K562 (cell line): ENCODE measurements around the gene TMED8. TPM values are rescaled to one million over a fixed set of nuclear protein-coding genes. Genes with fewer than 3 reads are reported as not detected.

Source experiments
- ADNP ChIP-seq: fragments of 200-800 bp; sonication (Bioruptor generic); IDR thresholded peaks from 2 replicates; pipeline ENCODE4 v1.6.1; 2016; ENCODE audit warnings: missing genetic modification characterization, missing compliant biosample characterization
- ARID1B ChIP-seq: fragments of 450-650 bp; IDR thresholded peaks from 2 replicates; pipeline ENCODE4 v1.6.1; 2016; ENCODE audit warnings: antibody characterized with exemption, mild to moderate bottlenecking, inconsistent platforms
- ATF1 ChIP-seq, 2 experiments: fragments of 450-650 bp in 1 of 2; IDR thresholded peaks; 2 replicates each; pipeline ENCODE4 v1.6.1; 2016; ENCODE audit warnings: missing compliant biosample characterization in 1 of 2, missing genetic modification characterization in 1 of 2
- CBFA2T3 ChIP-seq: fragments of 450-650 bp; IDR thresholded peaks from 2 replicates; pipeline ENCODE4 v1.6.1; 2017
- CTBP1 ChIP-seq: fragments of 450-650 bp; IDR thresholded peaks from 2 replicates; pipeline ENCODE4 v1.6.1; 2016; ENCODE audit warnings: borderline replicate concordance
- E2F6 ChIP-seq, 2 experiments: IDR thresholded peaks; 2 replicates each; pipeline ENCODE4 v1.6.1; 2011; ENCODE audit warnings: borderline replicate concordance in 1 of 2, control low read depth in 1 of 2, low read depth in 1 of 2, low read length in 1 of 2, mild to moderate bottlenecking in 1 of 2, mixed read lengths in 1 of 2, moderate library complexity in 1 of 2; ENCODE audit not compliant: insufficient read depth in 1 of 2, insufficient read length in 1 of 2, poor library complexity in 1 of 2, severe bottlenecking in 1 of 2; ENCODE audit errors: extremely low read depth in 1 of 2
- EGR1 ChIP-seq: fragments of 450-650 bp; conservative IDR thresholded peaks from 2 replicates; pipeline ENCODE4 v1.6.1; 2017; ENCODE audit warnings: mild to moderate bottlenecking
- EP300 ChIP-seq: IDR thresholded peaks from 2 replicates; pipeline ENCODE4 v1.6.1; 2012; ENCODE audit warnings: low read length, improper control_type of control experiment
- FOXM1 ChIP-seq, 2 experiments: fragments of 450-650 bp in 1 of 2; sonication (generic) in 1 of 2; formaldehyde crosslinking in 1 of 2; IDR thresholded peaks; 2 replicates each; pipeline versions ENCODE4 v1.6.1 to v1.9.0; 2017 to 2022; ENCODE audit warnings: low read depth in 2 of 2, mild to moderate bottlenecking in 2 of 2, missing genetic modification reagents in 1 of 2, moderate library complexity in 1 of 2
- GABPB2 ChIP-seq: fragments of 250-450 bp; sonication (Bioruptor Pico); conservative IDR thresholded peaks from 2 replicates; pipeline ENCODE4 v1.5.1; 2021; ENCODE audit warnings: mild to moderate bottlenecking
- KLF16 ChIP-seq: IDR thresholded peaks from 2 replicates; pipeline ENCODE4 v1.6.1; 2016; ENCODE audit warnings: antibody characterized with exemption
- MAZ ChIP-seq, 2 experiments: fragments of 450-650 bp in 1 of 2; sonication (generic) in 1 of 2; formaldehyde crosslinking; IDR thresholded peaks in 1 of 2; conservative IDR thresholded peaks in 1 of 2; 2 replicates each; pipeline versions ENCODE4 v1.4.0 to v1.5.0; 2020; ENCODE audit warnings: mild to moderate bottlenecking in 1 of 2, missing genetic modification reagents in 1 of 2
- RBM17 ChIP-seq: fragments of 200-400 bp; formaldehyde crosslinking; IDR thresholded peaks from 2 replicates; pipeline ENCODE4 v1.6.1; 2017; ENCODE audit warnings: low read depth, mild to moderate bottlenecking, low read length, borderline replicate concordance
- SOX6 ChIP-seq: fragments of 450-650 bp; IDR thresholded peaks from 2 replicates; pipeline ENCODE4 v1.6.1; 2014; ENCODE audit warnings: mild to moderate bottlenecking
- ZBTB11 ChIP-seq, 3 experiments: fragments of 200-800 bp in 1 of 3; fragments of 250-450 bp in 1 of 3; fragments of 450-650 bp in 1 of 3; sonication (Bioruptor Pico) in 1 of 3; sonication (Bioruptor generic) in 1 of 3; formaldehyde crosslinking in 1 of 3; IDR thresholded peaks; 2 replicates each; pipeline versions ENCODE4 v1.6.1 to v1.8.0; 2016 to 2022; ENCODE audit warnings: mild to moderate bottlenecking in 2 of 3, missing genetic modification characterization in 2 of 3, missing compliant biosample characterization in 1 of 3, moderate library complexity in 1 of 3
- ZEB2 ChIP-seq: fragments of 450-650 bp; IDR thresholded peaks from 2 replicates; pipeline ENCODE4 v1.6.1; 2016
- polyA plus RNA-seq, 8 experiments: library from polyadenylated mRNA; depleted of rRNA in 4 of 8; stranded (reverse) in 5 of 8; unstranded in 3 of 8; fragments of >200 nt; fragmentation: Nextera tagmentation in 2 of 8; fragmentation: Illumina TruSeq in 1 of 8; extraction: Ambion mirVana in 2 of 8; extraction: Trizol in 1 of 8; gene quantifications; 2 replicates each; pipeline versions ENCODE4 v1.2.1 to v1.2.3, GENCODE V29; 2011 to 2014; ENCODE audit warnings: inconsistent platforms in 1 of 8, missing spikeins in 1 of 8
- total RNA-seq, 7 experiments: library from RNA; depleted of rRNA in 6 of 7; stranded (reverse); fragments of >200 nt in 6 of 7; fragmentation: Illumina TruSeq in 2 of 7; extraction: Trizol in 2 of 7; gene quantifications; 2 replicates each; pipeline versions ENCODE4 v1.2.1 to v1.2.3, GENCODE V29; 2011 to 2021; ENCODE audit warnings: low replicate concordance in 1 of 7
- TF ChIP-seq, protein P1 (sequence below): fragments of 450-650 bp; IDR thresholded peaks from 2 replicates; pipeline ENCODE4 v1.6.1; 2018; ENCODE audit not compliant: partially characterized antibody
- TF ChIP-seq, protein P2 (sequence below): fragments of 450-650 bp; IDR thresholded peaks from 2 replicates; pipeline ENCODE4 v1.6.1; 2017; ENCODE audit warnings: antibody characterized with exemption

The TMED8 gene
- total and polyA plus RNA-seq, 9 of the 15 experiments (the other 6 are each of a cell fraction or from before 2014, with no cell fraction given) = 3.3 to 17.4 (median 12.0) TPM

DNA sequence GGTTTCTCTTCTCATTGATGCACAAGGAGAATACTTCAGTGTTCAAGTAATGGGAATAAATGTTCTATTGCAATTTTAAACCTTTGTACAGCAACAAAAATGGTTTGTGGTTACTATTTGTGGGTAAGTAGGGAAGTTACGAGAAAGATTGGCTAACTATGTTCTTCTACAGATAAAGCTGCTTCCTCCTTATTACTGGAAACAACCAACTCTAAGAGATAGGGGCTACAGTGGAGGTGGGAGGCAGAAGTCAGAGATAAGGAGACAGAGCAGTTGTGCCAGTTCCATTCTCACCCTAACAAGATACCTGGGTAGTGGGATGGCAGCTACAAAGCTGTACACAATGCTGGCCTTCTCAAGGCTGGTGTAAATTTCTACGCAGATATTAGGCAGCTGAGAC lies 30.3 kb upstream of the TMED8 start (continued):
- TF ChIP-seq ADNP (tag) (no peak), FOXM1 (IDR thresholded peaks at IDR 0.05; ENCODE audit: low read depth) (no peak), FOXM1 (CRISPR knock-in tag; IDR thresholded peaks at IDR 0.05; ENCODE audit: low read depth) (no peak), ARID1B (peak; percentile 74), SOX6 (0 out of 2 replicates have a peak, but pooled peaks have one; percentile 27), MAZ (CRISPR knock-in tag; conservative IDR thresholded peaks at IDR 0.05 in 1 of 2, IDR thresholded peaks at IDR 0.05 in 1 of 2) (no peak), ZBTB11 (CRISPR knock-in tag; IDR thresholded peaks at IDR 0.05) (no peak), E2F6 (IDR thresholded peaks at IDR 0.05; ENCODE audit: borderline replicate concordance in 1 of 2, extremely low read depth in 1 of 2, insufficient read depth in 1 of 2, insufficient read length in 1 of 2, low read depth in 1 of 2, low read length in 1 of 2, poor library complexity in 1 of 2, severe bottlenecking in 1 of 2) (no peak), EP300 (peak; percentile 71), ZEB2 (peak; percentile 25; the same call in 1 of the 2 replicates), KLF16 (peak; percentile 63), EGR1 (0 out of 2 replicates have a peak, but pooled peaks have one; percentile 19), CBFA2T3 (peak; percentile 83), CTBP1 (peak; percentile 12; the same call in 1 of the 2 replicates), RBM17 (no peak), ATF1 (CRISPR knock-in tag; IDR thresholded peaks at IDR 0.05) (no peak), ATF1 (tag; IDR thresholded peaks at IDR 0.05) (no peak), GABPB2 (CRISPR knock-in tag) (no peak)
- TF ChIP-seq, protein P1, sequence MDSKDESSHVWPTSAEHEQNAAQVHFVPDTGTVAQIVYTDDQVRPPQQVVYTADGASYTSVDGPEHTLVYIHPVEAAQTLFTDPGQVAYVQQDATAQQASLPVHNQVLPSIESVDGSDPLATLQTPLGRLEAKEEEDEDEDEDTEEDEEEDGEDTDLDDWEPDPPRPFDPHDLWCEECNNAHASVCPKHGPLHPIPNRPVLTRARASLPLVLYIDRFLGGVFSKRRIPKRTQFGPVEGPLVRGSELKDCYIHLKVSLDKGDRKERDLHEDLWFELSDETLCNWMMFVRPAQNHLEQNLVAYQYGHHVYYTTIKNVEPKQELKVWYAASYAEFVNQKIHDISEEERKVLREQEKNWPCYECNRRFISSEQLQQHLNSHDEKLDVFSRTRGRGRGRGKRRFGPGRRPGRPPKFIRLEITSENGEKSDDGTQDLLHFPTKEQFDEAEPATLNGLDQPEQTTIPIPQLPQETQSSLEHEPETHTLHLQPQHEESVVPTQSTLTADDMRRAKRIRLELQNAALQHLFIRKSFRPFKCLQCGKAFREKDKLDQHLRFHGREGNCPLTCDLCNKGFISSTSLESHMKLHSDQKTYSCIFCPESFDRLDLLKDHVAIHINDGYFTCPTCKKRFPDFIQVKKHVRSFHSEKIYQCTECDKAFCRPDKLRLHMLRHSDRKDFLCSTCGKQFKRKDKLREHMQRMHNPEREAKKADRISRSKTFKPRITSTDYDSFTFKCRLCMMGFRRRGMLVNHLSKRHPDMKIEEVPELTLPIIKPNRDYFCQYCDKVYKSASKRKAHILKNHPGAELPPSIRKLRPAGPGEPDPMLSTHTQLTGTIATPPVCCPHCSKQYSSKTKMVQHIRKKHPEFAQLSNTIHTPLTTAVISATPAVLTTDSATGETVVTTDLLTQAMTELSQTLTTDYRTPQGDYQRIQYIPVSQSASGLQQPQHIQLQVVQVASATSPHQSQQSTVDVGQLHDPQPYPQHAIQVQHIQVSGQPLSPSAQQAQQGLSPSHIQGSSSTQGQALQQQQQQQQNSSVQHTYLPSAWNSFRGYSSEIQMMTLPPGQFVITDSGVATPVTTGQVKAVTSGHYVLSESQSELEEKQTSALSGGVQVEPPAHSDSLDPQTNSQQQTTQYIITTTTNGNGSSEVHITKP = peak; percentile 70
- TF ChIP-seq, protein P2, sequence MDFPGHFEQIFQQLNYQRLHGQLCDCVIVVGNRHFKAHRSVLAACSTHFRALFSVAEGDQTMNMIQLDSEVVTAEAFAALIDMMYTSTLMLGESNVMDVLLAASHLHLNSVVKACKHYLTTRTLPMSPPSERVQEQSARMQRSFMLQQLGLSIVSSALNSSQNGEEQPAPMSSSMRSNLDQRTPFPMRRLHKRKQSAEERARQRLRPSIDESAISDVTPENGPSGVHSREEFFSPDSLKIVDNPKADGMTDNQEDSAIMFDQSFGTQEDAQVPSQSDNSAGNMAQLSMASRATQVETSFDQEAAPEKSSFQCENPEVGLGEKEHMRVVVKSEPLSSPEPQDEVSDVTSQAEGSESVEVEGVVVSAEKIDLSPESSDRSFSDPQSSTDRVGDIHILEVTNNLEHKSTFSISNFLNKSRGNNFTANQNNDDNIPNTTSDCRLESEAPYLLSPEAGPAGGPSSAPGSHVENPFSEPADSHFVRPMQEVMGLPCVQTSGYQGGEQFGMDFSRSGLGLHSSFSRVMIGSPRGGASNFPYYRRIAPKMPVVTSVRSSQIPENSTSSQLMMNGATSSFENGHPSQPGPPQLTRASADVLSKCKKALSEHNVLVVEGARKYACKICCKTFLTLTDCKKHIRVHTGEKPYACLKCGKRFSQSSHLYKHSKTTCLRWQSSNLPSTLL = no peak
